Kidney capillary endothelial cell (primary cell): ENCODE measurements around the gene ACRV1.
A peak's percentile ranks its signal among the peaks of the same experiment; 100 is the strongest.
"Not testable (repeated sequence)": the region's sequence is repeated elsewhere in the genome, so short reads cannot be mapped to it uniquely, and the experiment has no call there.

Experiments
- DNase-seq: peaks from one replicate; pipeline ENCODE4 v3.0.0-alpha.2; 2018; ENCODE audit warnings: low spot score

ACRV1 gene

GRCh38 chr11:125680747-125681146 lies at the start of gene ACRV1:
ACRV1 (minus strand) TSS chr11:125680847; CDS start chr11:125680780, 67 bp downstream.
- no peak for DNase-seq

- DNase-seq, result no peak
These were observed 48.3 kb upstream of the ACRV1 start for GRCh38 chr11:125728969-125729368.

GRCh38 chr11:125724125-125724524 lies 43.5 kb upstream of the ACRV1 start:
- peak; percentile 16 for DNase-seq

- no peak for DNase-seq
These were observed 40.1 kb upstream of the ACRV1 start for GRCh38 chr11:125720781-125721180.

GRCh38 chr11:125704686-125705085 lies 24.0 kb upstream of the ACRV1 start:
- not testable (repeated sequence) for DNase-seq

- DNase-seq, result no peak
These were observed 21.4 kb upstream of the ACRV1 start for GRCh38 chr11:125701858-125702621.

- DNase-seq, result no peak
These were observed 20.5 kb upstream of the ACRV1 start for GRCh38 chr11:125701018-125701610.

GRCh38 chr11:125694951-125695350 lies 14.3 kb upstream of the ACRV1 start:
- no peak for DNase-seq

GRCh38 chr11:125692887-125693286 lies 12.2 kb upstream of the ACRV1 start:
- DNase-seq, result no peak

GRCh38 chr11:125690006-125690405 lies 9.4 kb upstream of the ACRV1 start:
- DNase-seq, result no peak

GRCh38 chr11:125689274-125689859 lies 8.7 kb upstream of the ACRV1 start:
- DNase-seq, result no peak

- no peak for DNase-seq
These were observed 8.0 kb upstream of the ACRV1 start for GRCh38 chr11:125688632-125689031.

- no peak for DNase-seq
These were observed 7.4 kb upstream of the ACRV1 start for GRCh38 chr11:125688066-125688465.

GRCh38 chr11:125685228-125685627 lies 4.6 kb upstream of the ACRV1 start:
- no peak for DNase-seq

GRCh38 chr11:125679837-125680236 lies 810 bp downstream of the ACRV1 start:
- DNase-seq, result no peak

GRCh38 chr11:125679397-125679796 lies 1.2 kb downstream of the ACRV1 start:
- no peak for DNase-seq

- DNase-seq, result no peak
These were observed 5.5 kb downstream of the ACRV1 start for GRCh38 chr11:125675196-125675595.

- DNase-seq, result no peak
These were observed 6.4 kb downstream of the ACRV1 start for GRCh38 chr11:125674210-125674609.

GRCh38 chr11:125671561-125671960 lies 9.1 kb downstream of the ACRV1 start:
- peak; percentile 62 for DNase-seq

- DNase-seq, result no peak
These were observed 10.5 kb downstream of the ACRV1 start for GRCh38 chr11:125670172-125670571.

GRCh38 chr11:125667151-125667550 lies 13.5 kb downstream of the ACRV1 start:
- DNase-seq, result no peak

GRCh38 chr11:125663910-125664309 lies 16.7 kb downstream of the ACRV1 start:
- no peak for DNase-seq

- no peak for DNase-seq
These were observed 18.0 kb downstream of the ACRV1 start for GRCh38 chr11:125662689-125663088.
